Globus pallidus (tissue), 1 donor: ENCODE data around the gene MYRIP.
"Not testable (repeated sequence)": the region's sequence is repeated elsewhere in the genome, so short reads cannot be mapped to it uniquely, and the experiment has no call there.

Source experiments
- DNase-seq: peaks from one replicate; pipeline ENCODE4 v3.0.0-alpha.2; 2015; ENCODE audit warnings: low spot score

MYRIP gene

DNA sequence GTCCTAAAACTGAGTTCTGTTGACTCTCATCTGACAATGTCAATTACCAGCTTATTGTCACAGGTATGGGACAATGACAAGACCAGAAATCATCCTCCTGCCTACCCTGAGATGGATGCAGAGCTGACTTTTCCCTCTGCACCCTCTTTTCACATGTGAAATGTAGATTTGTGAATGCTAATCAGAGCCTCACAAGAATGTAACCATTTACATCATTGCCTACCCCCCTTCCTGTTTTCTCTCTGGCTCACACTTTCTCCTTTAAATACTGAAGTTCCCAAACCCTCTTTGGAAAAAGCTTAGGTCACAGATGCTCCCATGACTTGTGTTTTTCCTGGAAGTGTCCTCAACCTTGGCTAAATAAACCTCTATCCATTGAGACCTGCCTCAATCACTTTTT is 228.2 kb downstream of the MYRIP start:
- no peak for DNase-seq

DNA sequence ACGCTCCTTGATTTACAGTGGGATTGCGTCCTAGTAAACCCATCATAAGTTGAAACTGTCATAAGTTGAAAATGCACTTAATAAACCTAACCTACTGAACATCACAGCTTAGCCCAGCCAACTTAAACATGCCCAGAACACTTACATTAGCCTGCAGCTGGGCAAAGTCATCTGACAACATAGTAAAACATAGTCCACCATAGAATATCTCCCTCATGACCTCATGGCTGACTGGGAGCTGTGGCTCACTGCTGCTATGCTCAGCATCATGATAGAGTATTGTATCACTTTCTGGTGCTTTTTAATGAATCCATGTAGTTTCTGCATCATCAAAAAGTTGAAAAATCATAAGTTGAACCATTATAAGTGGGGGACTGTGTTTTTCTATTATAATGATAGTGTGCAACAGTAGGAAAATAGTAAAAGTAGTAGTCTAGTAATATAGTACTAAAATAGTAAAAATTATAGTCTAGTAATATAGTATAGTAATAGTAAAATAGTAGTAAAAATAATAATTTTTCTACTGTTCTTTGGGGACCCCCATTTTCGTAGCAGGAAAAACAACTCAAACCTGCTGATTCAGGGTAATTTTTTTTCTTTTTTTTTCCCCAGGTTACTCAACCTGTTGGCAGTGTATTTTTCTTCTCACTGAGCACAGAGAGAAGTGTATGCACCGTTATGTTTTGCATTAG is 233.5 kb downstream of the MYRIP start:
- no peak for DNase-seq

- no peak for DNase-seq
These were observed 234.0 kb downstream of the MYRIP start for GRCh38 chr3:40043444-40043755.

DNA sequence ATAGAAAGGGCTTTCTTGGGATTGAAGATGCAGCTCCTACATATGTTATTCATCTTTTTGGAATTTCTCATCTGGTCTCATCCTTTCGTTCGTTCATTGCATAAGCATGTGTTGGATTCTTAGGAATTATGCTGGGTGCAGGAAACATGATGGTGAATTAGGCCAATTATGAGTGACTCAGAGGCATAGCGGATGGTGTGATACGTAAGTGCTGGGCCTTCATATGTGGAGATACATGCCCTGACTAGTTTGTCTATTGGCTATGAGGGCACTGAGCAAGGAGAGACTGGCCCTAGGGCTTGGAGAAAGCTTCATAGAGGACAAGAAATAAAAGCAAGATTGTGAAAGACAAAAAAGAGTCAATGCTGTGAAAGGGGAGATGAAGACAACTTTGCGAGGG is 235.1 kb downstream of the MYRIP start:
- no peak for DNase-seq

DNA sequence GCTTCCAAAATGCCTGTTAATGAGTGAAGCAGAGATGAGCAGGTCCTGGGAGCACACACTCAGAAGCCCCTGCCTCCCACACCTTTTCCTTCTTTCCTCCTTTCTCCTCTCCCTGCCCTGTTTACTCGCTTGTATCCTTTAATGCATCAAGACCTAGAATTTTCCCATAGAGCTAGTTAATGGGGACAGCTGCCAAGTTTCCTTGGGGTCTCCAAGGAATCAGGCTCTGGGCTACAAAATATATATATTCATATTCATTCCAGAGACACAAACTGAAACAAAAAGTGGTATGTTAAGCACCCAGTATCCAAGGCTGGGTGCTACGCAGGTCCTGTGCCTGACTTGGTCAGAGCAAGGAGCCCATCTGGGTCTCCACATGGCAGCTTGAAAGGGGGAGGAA is 235.6 kb downstream of the MYRIP start:
- DNase-seq, result no peak

DNA sequence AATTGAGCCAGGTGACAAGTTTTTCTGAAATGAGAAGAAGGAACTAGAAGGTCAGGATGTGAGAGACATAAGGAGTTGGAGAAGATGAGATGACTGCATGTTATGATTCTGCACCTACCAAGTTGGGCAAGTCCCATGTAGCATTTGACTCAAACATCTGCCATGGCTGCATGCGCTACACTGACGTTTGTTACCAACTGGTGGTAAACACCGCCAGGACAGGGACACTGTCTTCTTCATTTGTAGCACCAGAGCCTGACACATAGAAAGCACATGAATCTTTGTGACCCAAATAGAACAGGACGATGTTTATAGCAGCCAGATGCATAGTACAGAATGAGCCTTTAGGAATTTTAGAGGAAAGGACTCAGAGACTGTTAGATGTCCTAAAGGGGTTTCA is 236.7 kb downstream of the MYRIP start:
- DNase-seq, result no peak

- DNase-seq, result no peak
These were observed 238.0 kb downstream of the MYRIP start for GRCh38 chr3:40047406-40047805.

DNA sequence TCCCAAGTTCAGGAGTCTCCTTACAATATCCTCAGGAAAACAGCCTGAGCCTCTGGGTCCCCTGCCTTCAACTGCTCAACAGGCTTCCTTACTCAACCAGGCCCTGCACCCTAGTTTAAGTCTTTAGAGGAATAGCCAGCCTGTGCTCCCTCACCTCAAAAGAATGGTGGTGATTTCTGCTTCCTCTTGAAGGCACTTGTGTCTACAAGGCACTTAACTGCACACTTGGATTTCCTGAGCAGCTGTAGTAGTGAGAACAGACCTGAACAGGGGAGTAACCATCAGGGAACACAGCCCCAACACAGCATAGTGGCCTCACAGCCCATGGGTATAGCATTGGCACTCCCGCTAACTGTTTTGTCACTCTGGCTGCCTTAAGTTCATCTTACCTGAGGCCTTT is 244.3 kb downstream of the MYRIP start:
- DNase-seq, result no peak

DNA sequence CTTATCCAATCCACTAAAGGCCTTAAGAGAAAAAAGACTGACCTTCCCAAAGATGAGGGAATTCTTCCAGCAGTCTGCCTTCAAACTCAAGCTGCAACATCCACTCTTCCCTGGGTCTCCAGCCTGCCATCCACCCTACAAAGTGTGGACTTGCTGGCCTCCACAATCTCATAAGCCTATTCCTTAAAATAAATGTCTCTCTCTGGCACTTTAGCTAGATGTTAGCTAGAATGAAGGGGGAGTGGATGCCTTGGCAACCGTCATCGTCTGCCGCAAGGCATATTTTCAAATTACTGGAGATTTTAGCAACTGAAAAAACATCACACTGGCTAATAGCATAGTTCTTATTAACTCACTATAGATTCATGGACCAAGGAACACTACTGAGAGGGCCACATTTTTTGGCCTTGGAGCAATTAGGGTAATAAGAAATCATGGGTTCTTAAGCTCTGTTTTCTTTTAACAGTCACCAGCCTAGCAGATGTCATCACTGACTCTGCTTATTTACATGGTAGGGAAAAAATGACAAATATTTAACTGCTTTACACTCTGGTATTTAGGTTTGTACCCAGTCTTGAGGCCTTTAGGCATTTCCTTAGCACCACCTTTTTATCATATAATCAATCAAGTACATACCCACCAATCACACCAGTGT is 245.3 kb downstream of the MYRIP start:
- DNase-seq, result no peak

- no peak for DNase-seq
These were observed 246.0 kb downstream of the MYRIP start for GRCh38 chr3:40055361-40055760.

- no peak for DNase-seq
These were observed 246.5 kb downstream of the MYRIP start for GRCh38 chr3:40055956-40056355.

DNA sequence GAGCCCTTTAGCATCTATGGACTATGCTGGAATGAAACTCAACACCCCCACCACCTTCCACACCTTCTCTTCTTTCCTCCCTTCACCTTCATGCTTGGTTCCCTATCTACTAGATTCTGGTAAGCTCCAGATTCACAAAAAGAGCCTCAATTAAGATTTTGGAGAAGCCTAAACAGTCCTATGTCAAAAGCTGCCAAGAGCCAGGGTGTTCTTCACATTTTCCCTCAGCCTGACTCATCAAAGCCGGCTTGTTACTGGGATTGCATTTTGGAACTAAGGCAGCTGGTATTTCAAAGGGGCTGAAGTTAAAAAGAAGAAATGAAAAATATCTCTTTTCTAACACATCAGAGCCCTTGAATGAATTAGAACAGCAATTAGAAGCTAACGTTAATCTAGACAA is 247.7 kb downstream of the MYRIP start:
- DNase-seq, result no peak

- no peak for DNase-seq
These were observed 248.4 kb downstream of the MYRIP start for GRCh38 chr3:40057786-40058185.

DNA sequence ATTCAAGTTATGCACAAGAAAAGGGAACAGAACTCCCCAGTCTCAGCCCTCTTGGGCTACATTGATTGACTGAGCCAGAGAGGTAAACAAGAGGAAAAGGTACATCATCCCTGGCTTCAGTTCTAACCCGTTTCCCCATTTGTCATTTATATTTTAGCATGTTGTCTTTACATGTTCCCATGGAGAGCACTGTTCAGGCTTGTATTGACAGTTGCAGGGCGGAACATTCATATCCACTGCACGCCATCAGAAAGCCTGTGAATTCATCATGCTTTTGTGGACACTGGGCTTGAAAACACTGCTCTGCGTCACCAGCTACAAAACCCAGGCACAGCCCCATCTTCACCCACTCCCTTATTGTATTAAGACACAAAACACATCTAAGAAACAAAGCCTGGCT is 259.2 kb downstream of the MYRIP start:
- DNase-seq, result no peak

- DNase-seq, result no peak
These were observed 261.4 kb downstream of the MYRIP start for GRCh38 chr3:40070816-40071215.

DNA sequence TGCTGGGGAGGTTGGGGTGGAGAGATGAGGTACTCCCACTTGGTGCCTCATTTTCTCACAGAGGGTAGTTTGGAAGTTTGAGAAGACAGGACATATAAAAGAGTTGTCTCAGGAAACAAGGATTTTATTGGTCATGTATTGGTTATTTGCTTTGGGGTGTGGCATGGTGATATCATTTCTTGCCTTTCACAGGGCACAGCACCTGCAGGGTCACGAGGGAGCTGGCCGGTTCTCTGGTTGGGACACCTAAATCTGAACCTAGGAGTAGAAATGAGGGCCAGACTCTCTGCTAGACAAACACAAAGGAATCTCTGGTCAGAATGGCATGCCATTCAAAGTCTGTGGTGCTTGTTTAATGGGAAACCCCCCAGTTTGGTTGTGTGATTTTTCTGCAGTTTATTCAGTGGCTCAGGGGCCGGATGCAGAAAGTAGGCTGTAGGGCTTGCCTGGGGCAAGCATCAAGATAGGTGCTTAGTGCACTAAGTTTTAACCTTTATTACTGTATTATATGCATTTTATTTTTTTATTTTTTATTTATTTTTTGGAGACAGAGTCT is 262.4 kb downstream of the MYRIP start:
- no peak for DNase-seq

DNA sequence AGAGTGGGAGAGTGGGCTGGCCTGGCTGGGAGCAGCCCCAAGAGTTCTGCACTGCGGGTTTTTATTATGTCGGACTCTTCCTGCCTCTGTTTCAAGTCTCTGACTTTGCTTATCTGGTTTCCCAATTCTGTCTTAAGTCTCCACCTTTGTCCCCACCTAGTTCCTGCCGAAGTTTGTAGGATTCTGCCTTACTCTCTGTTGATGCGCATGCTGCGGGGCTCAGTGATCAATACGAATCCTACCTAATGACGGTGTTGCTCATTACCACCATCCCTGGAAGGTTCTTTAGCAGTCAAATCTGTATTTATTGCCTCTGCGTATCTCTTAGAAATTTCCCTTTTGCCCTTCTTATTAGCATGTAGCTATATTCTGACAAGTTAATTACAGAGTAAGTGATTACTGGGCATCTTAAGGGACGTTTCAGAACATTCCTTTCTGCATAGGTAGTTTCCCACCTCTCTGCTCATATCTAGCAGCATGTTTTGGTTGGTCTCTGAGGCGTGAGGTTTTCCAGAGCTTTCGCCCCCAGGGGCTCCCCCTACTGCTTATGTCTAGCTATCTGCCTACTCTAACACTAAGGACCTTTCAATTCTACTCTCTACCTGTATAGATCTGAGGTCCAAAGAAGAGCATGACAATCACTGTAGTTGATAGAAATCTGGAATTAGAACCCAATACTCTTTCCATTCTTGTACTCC is 264.1 kb downstream of the MYRIP start:
- DNase-seq, result no peak

DNA sequence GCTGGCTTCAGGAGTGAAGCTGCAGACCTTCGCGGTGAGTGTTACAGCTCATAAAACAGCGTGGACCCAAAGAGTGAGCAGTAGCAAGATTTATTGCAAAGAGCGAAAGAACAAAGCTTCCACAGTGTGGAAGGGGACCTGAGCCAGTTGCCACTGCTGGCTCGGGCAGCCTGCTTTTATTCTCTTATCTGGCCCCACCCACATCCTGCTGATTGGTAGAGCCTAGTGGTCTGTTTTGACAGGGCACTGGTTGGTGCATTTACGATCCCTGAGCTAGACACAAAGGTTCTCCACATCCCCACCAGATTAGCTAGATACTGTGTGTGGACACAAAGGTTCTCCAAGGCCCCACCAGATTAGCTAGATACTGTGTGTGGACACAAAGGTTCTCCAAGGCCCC is 267.7 kb downstream of the MYRIP start:
- DNase-seq, result not testable (repeated sequence)

GRCh38 chr3:40077828-40078492 is 268.6 kb downstream of the MYRIP start:
- DNase-seq, result not testable (repeated sequence)

GRCh38 chr3:40078590-40078989 is 269.2 kb downstream of the MYRIP start:
- DNase-seq, result no peak

DNA sequence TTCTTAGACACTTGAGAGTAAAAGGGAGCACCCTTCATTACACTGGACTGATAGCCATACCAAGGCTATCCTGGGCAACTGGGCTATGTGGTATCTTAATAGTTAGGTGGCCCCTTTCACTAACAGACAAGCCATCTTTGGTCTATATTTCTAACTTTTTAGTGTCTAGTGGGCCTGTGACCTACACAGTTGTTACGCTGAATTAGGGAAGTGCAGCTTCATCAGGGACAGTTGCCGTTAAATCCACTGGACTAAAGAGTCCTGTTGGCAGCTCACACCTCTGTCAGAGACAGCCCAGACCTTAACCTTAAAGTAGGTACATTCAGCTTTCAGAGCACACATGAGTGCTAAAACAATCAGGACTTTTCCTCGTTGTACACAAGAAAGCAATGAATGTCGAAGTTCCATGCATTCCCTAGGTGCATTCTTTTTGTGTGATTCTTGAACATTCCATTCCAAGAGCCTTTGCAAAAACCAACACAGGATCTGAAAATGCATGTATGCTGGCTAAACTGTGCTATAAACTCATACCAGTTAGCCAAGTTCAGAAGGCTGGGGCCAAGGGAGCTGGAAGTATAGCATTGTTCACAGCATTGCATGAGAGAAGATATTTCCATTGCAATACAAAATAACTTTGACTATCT is 269.9 kb downstream of the MYRIP start:
- no peak for DNase-seq

DNA sequence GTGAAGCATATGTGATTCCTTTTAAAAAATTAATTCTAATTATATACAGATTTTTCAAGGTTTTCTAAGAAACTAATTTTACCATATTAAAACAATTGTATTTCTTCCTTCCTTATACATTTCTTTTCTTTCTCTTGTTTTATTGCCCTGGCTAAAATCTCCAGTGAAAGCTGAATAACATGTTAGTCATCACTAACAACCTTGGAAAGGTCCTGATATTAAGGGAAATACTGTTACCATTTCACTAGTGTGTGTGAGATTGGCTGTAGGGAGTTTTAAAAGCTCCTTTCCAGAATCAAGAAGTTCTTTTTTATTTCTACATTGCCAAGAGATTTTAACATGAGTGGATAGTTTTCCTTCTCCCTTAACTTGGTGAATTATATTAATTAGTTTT is 270.4 kb downstream of the MYRIP start:
- no peak for DNase-seq
